Measurements from ENCODE around the gene CACNA1D.

CACNA1D gene

DNA sequence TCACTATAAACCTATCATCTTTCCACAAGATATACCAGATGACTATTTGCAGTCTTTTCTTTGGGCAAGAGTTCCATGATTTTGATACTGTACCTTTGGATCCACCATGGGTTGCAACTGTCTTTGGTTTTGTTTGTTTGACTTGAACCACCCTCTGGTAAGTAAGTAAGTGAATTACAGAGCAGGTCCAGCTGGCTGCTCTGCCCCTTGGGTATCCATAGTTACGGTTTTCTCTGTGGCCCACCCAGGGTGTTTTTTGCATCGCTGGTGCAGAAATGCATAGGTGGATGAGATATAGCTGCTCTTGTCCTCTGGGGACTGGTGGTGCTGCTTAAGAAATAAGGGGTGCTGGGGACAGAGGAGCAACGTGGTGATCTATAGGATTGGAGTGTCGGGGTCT lies 318.0 kb downstream of the CACNA1D start:
- DNase-seq = no peak

DNA sequence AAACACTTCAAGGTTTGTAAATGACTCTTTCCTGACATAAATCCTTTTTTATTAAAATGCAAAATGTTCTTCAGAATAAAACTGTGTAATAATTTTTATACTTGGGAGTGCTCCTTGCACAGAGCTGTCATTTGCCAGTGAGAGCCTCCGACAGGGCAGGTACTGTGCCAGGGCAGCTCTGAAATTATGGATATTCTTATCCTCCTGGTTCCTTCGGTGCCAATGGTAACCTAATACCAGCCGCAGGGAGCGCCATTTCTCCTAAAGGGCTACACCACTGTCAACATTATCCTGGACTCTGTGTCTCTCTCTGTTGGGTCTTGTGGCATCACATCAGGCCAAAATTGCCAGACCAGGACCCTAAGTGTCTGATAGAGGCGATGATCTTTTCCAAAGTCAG lies 318.8 kb downstream of the CACNA1D start:
- DNase-seq = no peak

- DNase-seq = no peak
Observed at GRCh38 chr3:53813876-53814275, 319.5 kb downstream of the CACNA1D start.

DNA sequence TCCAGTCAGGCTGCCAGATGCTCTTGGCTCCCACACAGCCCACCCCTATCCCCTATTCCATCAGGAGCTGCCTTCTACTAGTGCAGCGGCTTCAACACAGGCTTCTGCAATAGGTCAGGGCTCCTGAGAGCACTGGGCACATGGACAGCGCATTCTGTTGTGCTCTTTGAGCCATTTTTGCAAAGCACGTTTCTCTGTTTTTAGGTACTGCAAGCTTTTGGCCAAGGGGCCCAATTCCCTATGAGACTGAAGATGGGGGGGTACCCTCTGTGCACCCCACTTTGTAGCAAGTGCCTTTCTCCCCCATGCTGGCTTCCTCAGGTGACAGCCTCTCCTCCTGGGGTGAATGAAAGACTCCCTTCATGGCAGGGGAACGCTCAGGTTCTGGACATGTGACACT lies 320.7 kb downstream of the CACNA1D start:
- no peak for DNase-seq

DNA sequence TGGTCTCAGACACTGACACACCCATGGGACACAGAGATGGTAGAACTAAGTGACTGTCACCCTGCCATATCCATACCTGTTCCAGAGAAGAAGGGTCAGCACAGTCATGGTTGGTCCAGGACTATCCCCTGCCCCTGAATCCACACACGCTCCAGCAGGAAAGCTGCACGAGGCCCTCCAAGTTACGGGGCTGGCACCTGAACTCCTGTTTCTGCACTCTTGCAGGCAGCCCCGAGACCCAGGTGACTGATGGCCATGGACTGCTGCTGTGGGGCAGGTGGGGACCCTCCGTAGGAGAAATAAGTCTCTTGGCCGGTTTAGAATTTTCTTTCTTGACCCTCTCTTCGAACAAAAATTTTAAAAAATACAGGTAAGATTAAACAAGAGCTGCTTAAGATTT lies 321.2 kb downstream of the CACNA1D start:
- DNase-seq = no peak

- DNase-seq = no peak
Observed at GRCh38 chr3:53816425-53816824, 322.0 kb downstream of the CACNA1D start.

- no peak for DNase-seq
Observed at GRCh38 chr3:53817211-53817610, 322.8 kb downstream of the CACNA1D start.

DNA sequence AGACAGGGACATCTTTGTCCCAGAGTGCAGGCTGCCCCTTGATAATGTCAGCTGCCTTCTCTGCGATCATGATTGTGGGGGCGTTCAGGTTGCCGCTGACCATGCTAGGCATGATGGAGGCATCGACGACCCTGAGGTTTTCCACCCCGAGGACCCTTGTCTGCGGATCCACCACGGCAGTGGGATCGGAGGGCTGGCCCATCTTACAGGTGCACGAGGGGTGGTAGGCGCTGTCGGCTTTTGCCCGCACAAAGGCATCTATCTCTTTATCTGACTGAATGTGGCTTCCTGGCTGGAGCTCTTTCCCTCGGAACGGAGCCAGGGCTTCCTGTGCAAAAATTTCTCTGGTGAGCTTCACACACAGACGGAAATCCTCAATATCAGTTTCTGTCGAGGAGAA lies 323.4 kb downstream of the CACNA1D start:
- no peak for DNase-seq

- DNase-seq = no peak
Observed at GRCh38 chr3:53818221-53819162, 324.1 kb downstream of the CACNA1D start.

- DNase-seq = no peak
Observed at GRCh38 chr3:53819163-53819868, 324.9 kb downstream of the CACNA1D start.

DNA sequence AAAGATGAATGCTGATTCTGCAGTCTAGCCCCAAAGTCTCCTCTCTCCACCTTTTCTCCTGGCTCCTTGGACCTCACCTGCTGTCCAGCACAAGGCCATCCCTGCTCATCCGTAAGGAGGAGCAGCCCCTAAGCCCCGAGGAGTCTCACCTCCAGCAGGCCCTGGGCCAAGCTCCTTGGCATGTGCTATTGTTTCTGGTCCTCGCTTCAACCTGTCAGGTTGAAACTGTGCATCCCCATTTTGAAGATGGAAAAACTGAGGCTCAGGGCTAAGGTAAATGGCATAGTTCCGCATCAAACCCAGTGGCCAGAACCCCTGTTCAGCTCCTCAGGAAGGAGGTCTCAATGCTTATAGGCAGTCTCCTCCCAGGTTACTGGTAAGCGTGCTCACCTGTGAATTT lies 325.7 kb downstream of the CACNA1D start:
- no peak for DNase-seq

DNA sequence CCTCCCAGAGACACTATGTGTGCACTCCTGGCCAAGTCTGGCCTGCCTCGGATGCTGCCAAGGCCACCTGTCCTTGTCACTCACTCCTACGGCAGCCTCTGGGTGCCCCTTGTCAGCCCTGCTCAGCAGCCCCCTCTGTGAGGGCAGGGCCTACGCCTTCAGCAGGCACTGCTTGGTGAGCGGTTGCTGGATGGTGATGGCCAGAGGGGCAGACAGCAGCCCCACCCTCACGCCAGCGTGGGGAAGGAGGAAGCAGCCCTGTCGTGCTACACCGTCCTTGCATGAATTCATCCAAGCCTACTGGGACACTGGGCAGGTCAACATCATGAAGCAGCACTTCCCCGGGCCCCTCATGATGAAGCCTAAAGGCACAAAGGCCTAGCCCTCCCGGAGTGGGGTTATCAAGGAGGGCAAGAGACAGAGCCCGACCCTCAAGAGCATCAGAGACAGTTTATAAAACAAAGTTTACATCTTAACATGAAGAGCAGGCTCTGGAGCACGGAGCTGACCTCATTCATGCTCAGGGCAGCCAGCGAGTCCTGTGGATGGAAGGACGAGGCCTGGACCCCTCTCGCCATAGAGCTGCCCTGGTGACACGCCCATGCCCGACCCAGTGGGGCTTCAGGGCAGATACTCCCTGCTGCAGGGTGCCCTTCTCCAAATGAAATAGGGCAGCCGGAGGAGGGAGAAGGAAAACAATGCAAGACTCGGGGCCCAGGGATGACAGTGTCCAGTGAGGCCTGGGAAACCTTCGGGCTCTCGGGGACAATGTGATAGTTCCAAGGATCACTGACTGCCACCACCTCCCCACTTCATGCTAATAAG lies 326.6 kb downstream of the CACNA1D start:
- DNase-seq = no peak

DNA sequence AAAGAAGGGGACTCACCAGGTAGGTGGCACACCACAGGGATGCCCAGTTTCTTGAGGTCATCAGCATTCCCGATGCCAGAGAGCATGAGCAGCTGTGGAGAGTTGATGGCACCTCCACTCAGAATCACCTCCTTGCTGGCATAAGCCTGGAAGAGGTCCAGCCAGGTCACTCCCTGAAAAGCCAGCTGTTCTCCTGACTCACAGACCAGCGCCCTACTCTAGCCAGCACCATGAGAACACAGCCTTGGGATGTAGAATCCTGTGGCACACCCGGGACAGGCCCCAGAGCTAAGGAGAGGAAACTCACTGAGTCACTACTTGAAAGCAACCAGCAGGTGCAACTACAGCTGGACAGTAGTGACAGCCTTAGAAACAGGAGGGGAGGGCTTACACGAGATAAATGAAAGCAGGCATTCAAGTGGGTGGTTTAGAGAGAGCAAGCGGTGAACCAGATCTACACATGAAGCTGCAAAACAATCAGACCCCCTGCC lies 327.3 kb downstream of the CACNA1D start:
- DNase-seq = no peak

GRCh38 chr3:53822331-53822741 lies 327.9 kb downstream of the CACNA1D start:
- no peak for DNase-seq

GRCh38 chr3:53823026-53823955 lies 328.9 kb downstream of the CACNA1D start:
- no peak for DNase-seq

DNA sequence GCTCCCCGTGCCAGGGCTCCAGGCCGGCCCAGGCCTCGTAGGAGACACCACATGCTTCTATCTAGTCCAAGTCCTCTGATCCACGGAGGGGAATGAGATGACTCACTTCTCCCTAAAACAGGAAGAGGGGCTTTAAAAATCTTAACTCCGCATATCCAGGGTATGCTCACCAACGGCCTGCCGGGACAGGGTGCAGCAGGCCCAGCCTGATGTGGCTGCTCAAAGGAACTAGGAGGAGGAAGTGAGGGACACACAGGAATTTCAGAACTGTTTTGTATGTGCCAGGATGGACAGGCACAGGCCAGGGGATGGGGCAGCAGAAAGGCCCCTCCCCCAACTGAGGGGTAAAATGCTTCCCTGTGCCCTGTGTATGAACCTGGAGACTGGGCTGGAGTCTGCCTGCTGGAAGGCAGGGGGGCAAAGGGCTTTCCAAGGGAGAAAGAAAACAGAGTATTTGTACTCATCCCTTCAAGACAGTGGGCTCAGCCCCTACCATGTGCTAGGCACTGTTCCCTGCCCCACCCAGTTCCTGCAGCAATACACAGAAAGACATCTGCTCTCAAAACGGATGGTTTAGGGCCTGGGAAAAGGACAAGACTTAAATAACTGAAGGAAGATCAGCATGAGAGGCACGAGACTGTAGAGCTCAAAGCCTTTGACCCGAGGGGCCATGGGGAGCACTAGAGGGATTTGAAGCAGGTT lies 329.7 kb downstream of the CACNA1D start:
- no peak for DNase-seq

- DNase-seq = no peak
Observed at GRCh38 chr3:53824795-53825194, 330.4 kb downstream of the CACNA1D start.

GRCh38 chr3:53826048-53826447 lies 331.6 kb downstream of the CACNA1D start:
- DNase-seq = no peak

DNA sequence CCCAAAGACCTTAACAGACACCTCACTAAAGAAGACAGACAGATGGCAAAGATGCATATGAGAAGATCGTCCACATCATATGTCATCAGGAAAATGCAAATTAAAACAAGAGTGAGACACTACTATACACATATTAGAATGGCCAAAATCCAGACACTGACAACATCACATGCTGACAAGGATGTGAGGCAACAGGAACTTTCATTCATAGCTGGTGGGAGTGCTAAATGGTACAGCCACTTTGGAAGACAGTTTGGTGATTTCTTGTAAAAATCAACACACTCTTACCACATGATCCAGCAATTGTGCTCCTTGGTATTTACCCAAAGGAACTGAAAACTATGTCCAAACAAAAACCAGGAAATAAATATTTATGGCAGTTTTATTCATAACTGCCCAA lies 334.2 kb downstream of the CACNA1D start:
- DNase-seq = no peak

- no peak for DNase-seq
Observed at GRCh38 chr3:53829605-53830004, 335.2 kb downstream of the CACNA1D start.

- DNase-seq = no peak
Observed at GRCh38 chr3:53830944-53831343, 336.5 kb downstream of the CACNA1D start.

Data from retina (tissue), 1 donor.